Skeletal muscle tissue (tissue), 4 donors: ENCODE data around the gene COL9A3. TPM values are rescaled to one million over a fixed set of nuclear protein-coding genes. Genes with fewer than 3 reads are reported as not detected.

Experiments
- H3K27ac ChIP-seq: one replicate; pipeline ENCODE4 v1.7.0; 2013; ENCODE audit warnings: mild to moderate bottlenecking, low read depth, low read length, inconsistent platforms
- H3K27me3 ChIP-seq, 3 donors: one replicate each; pipeline ENCODE4 v1.7.0; 2013; ENCODE audit warnings: low read length in 3 of 3; ENCODE audit not compliant: control insufficient read depth in 3 of 3, insufficient read depth in 3 of 3
- H3K36me3 ChIP-seq, 3 donors: one replicate each; pipeline ENCODE4 v1.7.0; 2013; ENCODE audit warnings: low read length in 3 of 3; ENCODE audit not compliant: control insufficient read depth in 3 of 3, insufficient read depth in 3 of 3
- H3K4me1 ChIP-seq, 3 donors: one replicate each; pipeline ENCODE4 v1.7.0; 2013; ENCODE audit warnings: low read length in 3 of 3, mild to moderate bottlenecking in 3 of 3; ENCODE audit not compliant: control insufficient read depth in 3 of 3, insufficient read depth in 3 of 3
- H3K4me3 ChIP-seq, 3 donors: one replicate each; pipeline ENCODE4 v1.7.0; 2013; ENCODE audit warnings: low read length in 3 of 3
- H3K9ac ChIP-seq, 3 donors: one replicate each; pipeline ENCODE4 v1.7.0; 2013; ENCODE audit warnings: low read length in 3 of 3, mild to moderate bottlenecking in 3 of 3, moderate library complexity in 2 of 3, low read depth in 1 of 3
- H3K9me3 ChIP-seq, 3 donors: one replicate each; pipeline ENCODE4 v1.7.0; 2013; ENCODE audit warnings: low read length in 3 of 3; ENCODE audit not compliant: control insufficient read depth in 3 of 3
- total RNA-seq: library from RNA; depleted of rRNA; stranded (reverse); fragments of >200 nt; gene quantifications from one replicate; pipeline ENCODE4 v1.2.3, GENCODE V29; 2014
- donor health status: Osteomylitis.

Gene COL9A3
- total RNA-seq, 1 donor from 2014 or later: 8.9 TPM

- Histone ChIP-seq H3K36me3 (peaks cover 46 to 51% (median 50%) of the 10 kb centered on the region in 3 donors), H3K4me3 (no peak overlapping the region), H3K27ac (no peak overlapping the region), H3K9me3 (no peaks in the 10 kb centered on the region), H3K27me3 (no peaks in the 10 kb centered on the region), H3K4me1 (no peaks in the 10 kb centered on the region), H3K9ac (peak overlapping the region in 1 of 3 donors; percentile 16)
Measured at GRCh38 chr20:62885896-62886708, 69.3 kb downstream of the COL9A3 start.

DNA sequence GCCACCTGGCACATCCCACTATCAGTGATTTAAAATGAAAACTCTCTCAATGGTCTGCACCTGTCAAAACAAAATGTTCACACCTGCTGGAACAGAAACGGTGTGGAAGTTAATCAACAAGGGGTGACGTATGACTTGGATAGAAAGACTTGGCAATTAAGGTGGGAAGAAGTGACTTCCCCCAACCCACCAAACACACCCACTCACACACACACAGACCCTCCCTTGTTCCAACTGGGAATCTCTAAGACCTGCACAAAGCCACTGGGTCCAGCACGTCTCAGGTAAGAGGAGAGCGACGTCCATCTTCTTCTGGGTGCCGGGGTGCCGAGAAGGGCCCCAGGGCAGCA is 69.8 kb downstream of the COL9A3 start:
- H3K27ac ChIP-seq: no peak overlapping the region
- H3K9ac ChIP-seq: no peak overlapping the region
- no peaks in the 10 kb centered on the region for H3K4me1 ChIP-seq
- no peak overlapping the region for H3K4me3 ChIP-seq
- peaks cover 47 to 55% (median 50%) of the 10 kb centered on the region in 3 donors for H3K36me3 ChIP-seq
- no peaks in the 10 kb centered on the region for H3K27me3 ChIP-seq
- H3K9me3 ChIP-seq: no peaks in the 10 kb centered on the region

DNA sequence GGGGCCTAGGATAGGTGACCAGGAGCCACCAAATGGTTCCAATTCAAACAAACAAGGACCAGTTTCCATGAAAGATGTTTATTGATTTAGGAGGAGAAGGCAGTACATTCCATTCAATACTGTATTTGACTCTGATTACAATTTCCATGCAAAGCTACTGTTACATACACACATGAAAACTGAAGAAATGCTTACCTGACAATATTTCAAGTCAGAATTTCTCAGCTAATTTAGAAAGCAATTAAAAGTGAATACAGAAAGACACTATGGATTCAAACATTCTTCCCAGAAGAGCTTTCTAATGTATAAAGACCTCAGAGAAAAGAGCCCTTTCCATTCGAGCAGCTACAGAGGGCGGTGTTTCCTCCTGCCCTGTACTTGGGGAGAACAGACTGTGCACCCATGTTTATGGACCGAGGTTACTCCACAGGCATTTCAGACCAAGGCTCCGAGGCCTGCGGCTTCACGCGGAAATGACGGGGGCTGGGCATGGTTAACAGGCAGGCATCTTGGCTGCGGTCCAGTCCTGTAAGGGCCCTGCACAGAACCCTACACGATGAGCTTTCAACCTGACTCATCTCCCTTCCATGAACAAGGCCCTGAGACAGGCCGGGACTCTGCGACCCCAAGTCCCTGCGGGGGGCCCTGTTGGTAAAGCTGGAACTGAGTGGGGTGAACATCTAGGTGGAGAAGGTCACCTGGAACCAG is 70.5 kb downstream of the COL9A3 start:
- H3K27ac ChIP-seq: no peak overlapping the region
- H3K36me3 ChIP-seq: peaks cover 52 to 56% (median 55%) of the 10 kb centered on the region in 3 donors
- no peaks in the 10 kb centered on the region for H3K27me3 ChIP-seq
- H3K4me1 ChIP-seq: no peaks in the 10 kb centered on the region
- no peak overlapping the region for H3K9ac ChIP-seq
- no peak overlapping the region for H3K4me3 ChIP-seq
- H3K9me3 ChIP-seq: no peaks in the 10 kb centered on the region

- H3K36me3 ChIP-seq: peaks cover 57 to 62% (median 60%) of the 10 kb centered on the region in 3 donors
- H3K27ac ChIP-seq: no peak overlapping the region
- H3K27me3 ChIP-seq: no peaks in the 10 kb centered on the region
- H3K9me3 ChIP-seq: no peaks in the 10 kb centered on the region
- no peak overlapping the region for H3K4me3 ChIP-seq
- no peak overlapping the region for H3K9ac ChIP-seq
- no peaks in the 10 kb centered on the region for H3K4me1 ChIP-seq
Measured at GRCh38 chr20:62887860-62888239, 71.0 kb downstream of the COL9A3 start.

GRCh38 chr20:62888406-62888805 is 71.6 kb downstream of the COL9A3 start:
- Histone ChIP-seq H3K9ac (no peak overlapping the region), H3K4me3 (no peak overlapping the region), H3K36me3 (peaks cover 60 to 67% (median 66%) of the 10 kb centered on the region in 3 donors), H3K9me3 (no peaks in the 10 kb centered on the region), H3K4me1 (no peaks in the 10 kb centered on the region), H3K27ac (no peak overlapping the region), H3K27me3 (no peaks in the 10 kb centered on the region)

GRCh38 chr20:62888910-62889309 is 72.1 kb downstream of the COL9A3 start:
- H3K27me3 ChIP-seq: no peaks in the 10 kb centered on the region
- H3K9ac ChIP-seq: no peak overlapping the region
- H3K4me1 ChIP-seq: no peaks in the 10 kb centered on the region
- H3K36me3 ChIP-seq: peaks cover 65 to 72% (median 71%) of the 10 kb centered on the region in 3 donors
- no peaks in the 10 kb centered on the region for H3K9me3 ChIP-seq
- H3K27ac ChIP-seq: no peak overlapping the region
- no peak overlapping the region for H3K4me3 ChIP-seq

DNA sequence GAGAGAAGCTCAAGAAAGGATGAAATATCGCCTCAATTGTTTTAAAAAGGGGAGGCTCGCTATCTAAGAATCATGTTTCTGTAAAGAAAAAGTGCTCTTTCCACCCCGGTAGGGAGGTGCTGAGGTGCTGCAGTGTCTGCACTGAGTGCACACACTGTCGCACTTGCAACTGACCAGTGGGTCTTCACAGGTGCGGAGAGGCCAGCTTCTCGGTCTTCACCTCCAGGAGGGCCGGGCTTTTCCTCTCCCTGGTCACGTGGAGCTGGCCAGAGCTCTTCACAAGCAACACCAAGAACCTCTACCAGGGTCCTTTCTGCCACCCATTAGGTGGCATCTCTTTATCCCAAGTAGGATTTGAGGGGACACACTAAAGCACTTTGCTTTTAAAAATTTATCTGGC is 72.6 kb downstream of the COL9A3 start:
- H3K9ac ChIP-seq: no peak overlapping the region
- H3K27ac ChIP-seq: no peak overlapping the region
- no peaks in the 10 kb centered on the region for H3K9me3 ChIP-seq
- H3K36me3 ChIP-seq: peaks cover 70 to 77% (median 76%) of the 10 kb centered on the region in 3 donors
- H3K4me1 ChIP-seq: no peaks in the 10 kb centered on the region
- no peaks in the 10 kb centered on the region for H3K27me3 ChIP-seq
- H3K4me3 ChIP-seq: no peak overlapping the region

DNA sequence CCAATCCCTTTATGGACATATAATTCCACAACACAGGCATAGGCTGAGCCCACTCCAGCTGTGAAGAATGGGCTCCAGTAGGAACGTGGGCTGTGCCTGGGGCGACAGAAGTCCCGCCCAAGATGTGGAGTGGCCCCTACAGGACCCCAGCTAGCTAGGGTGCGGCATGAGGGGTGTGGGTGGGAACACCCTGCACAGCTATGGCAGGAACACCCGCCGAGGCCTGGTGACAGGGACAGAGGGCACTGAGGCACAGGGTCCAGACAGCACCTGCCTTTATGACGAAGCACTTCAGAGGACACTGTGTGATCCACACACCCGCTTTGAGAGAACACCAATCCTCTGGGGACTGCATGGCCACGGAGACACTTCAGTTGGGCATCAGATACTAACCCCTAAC is 73.0 kb downstream of the COL9A3 start:
- no peaks in the 10 kb centered on the region for H3K9me3 ChIP-seq
- no peaks in the 10 kb centered on the region for H3K27me3 ChIP-seq
- no peak overlapping the region for H3K9ac ChIP-seq
- no peak overlapping the region for H3K27ac ChIP-seq
- peaks cover 74 to 80% (median 77%) of the 10 kb centered on the region in 3 donors for H3K36me3 ChIP-seq
- no peaks in the 10 kb centered on the region for H3K4me1 ChIP-seq
- no peak overlapping the region for H3K4me3 ChIP-seq

GRCh38 chr20:62890444-62890843 is 73.6 kb downstream of the COL9A3 start:
- Histone ChIP-seq H3K4me1 (no peaks in the 10 kb centered on the region), H3K27me3 (no peaks in the 10 kb centered on the region), H3K4me3 (no peak overlapping the region), H3K36me3 (peaks cover 78 to 84% (median 81%) of the 10 kb centered on the region in 3 donors), H3K9me3 (no peaks in the 10 kb centered on the region), H3K9ac (no peak overlapping the region), H3K27ac (no peak overlapping the region)
